ENCODE data around the gene DPP6.

DPP6 gene

DNA sequence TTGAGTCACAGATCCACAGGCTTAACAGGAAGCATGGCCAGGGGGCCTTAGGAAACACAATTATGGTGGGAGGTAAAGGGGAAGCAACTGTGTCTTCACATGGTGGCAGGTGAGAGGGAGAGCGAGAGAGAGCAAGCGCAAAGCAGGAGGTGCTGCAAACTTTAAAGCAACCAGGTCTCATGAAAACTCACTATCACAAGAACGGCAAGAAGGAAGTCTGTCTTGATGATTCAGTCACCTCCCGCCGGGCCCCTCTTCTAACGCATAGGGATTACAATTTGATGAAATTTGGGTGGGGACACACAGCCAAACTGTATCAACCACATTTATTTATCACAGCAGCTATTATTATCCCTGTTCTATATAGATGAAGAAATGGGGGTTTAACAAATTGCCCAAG lies 201.6 kb downstream of the DPP6 start:
- TF ChIP-seq, protein P1, sequence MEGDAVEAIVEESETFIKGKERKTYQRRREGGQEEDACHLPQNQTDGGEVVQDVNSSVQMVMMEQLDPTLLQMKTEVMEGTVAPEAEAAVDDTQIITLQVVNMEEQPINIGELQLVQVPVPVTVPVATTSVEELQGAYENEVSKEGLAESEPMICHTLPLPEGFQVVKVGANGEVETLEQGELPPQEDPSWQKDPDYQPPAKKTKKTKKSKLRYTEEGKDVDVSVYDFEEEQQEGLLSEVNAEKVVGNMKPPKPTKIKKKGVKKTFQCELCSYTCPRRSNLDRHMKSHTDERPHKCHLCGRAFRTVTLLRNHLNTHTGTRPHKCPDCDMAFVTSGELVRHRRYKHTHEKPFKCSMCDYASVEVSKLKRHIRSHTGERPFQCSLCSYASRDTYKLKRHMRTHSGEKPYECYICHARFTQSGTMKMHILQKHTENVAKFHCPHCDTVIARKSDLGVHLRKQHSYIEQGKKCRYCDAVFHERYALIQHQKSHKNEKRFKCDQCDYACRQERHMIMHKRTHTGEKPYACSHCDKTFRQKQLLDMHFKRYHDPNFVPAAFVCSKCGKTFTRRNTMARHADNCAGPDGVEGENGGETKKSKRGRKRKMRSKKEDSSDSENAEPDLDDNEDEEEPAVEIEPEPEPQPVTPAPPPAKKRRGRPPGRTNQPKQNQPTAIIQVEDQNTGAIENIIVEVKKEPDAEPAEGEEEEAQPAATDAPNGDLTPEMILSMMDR (IDR thresholded peaks at IDR 0.05; ENCODE audit: low read depth, low read length, missing control alignments): no peak

DNA sequence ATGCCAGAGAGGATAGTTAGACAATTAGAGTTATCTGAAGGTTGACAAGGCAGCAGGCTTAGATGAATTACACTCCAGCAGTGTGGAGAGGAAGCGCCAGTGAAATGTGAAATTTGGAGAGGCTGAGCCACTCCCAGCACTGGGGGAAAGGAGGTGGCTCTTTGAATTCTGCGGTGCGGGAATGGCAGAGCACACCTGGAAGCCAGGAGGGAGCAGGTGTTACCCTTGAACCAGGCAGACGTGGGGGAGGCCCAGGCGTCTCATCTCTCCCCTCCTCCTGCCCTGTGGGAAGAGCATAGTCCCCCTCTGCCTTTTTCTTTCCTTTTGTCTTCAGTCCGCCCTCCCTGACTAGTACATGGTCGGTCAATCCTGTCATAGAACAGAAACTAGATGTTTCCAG lies 203.1 kb downstream of the DPP6 start:
- H3K4me3 ChIP-seq (replicated peaks; ENCODE audit: low read depth, low read length): no peak overlapping the region
- TF ChIP-seq, protein P1 (IDR thresholded peaks at IDR 0.05; ENCODE audit: low read depth, low read length, missing control alignments): no peak
- no peak for DNase-seq (ENCODE audit: extremely low read depth, low read depth)

More for the DNA sequence above, 201.6 kb downstream of the DPP6 start:
- no peak for DNase-seq (ENCODE audit: extremely low read depth, low read depth)
- no peak overlapping the region for H3K4me3 ChIP-seq (replicated peaks; ENCODE audit: low read depth, low read length)

DNA sequence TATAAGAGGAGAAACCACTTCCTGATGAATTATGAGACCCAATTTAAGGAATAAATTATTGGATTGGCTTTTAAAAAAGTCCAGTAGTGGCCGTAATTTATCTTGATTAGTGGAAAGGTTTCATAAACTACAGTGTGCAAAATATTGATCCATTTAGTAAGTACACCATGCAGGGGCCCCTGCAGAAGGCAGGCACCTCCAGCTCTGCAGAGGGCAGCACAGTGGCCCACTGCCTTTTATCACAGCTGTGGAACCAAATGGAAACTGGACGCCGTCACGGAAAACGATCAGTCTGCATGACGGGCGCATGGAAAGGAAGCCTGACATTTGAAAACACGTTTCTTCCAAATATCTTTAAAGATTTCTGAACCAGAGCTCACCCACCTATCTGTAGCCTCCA lies 204.0 kb downstream of the DPP6 start:
- H3K4me3 ChIP-seq (replicated peaks; ENCODE audit: low read depth, low read length): no peak overlapping the region
- DNase-seq (ENCODE audit: extremely low read depth, low read depth): no peak

DNA sequence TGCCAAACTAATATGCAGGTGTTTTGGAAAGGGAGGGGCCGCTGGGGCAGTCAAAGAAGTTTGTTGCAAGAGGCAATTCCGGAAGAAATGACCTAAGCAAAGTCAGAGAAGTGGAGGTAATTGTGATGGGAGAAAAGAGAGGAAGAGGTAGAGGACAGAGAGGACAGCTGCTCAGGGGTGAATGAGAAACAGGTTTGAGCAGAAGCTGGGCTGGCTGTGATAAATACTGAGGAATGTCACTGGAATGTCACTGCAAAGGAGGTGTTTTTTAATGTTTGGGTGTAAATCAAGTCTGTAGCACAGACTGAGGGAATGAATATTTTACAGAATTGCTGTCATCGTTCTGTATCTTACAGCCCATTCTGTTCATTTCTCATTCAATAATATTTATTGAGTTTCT lies 207.2 kb downstream of the DPP6 start:
- H3K4me3 ChIP-seq (replicated peaks; ENCODE audit: low read depth, low read length): no peak overlapping the region
- DNase-seq (ENCODE audit: extremely low read depth, low read depth): no peak
- TF ChIP-seq, protein P1 (IDR thresholded peaks at IDR 0.05; ENCODE audit: low read depth, low read length, missing control alignments): no peak

More for the DNA sequence above, 204.0 kb downstream of the DPP6 start:
- TF ChIP-seq, protein P1 (IDR thresholded peaks at IDR 0.05; ENCODE audit: low read depth, low read length, missing control alignments): no peak

DNA sequence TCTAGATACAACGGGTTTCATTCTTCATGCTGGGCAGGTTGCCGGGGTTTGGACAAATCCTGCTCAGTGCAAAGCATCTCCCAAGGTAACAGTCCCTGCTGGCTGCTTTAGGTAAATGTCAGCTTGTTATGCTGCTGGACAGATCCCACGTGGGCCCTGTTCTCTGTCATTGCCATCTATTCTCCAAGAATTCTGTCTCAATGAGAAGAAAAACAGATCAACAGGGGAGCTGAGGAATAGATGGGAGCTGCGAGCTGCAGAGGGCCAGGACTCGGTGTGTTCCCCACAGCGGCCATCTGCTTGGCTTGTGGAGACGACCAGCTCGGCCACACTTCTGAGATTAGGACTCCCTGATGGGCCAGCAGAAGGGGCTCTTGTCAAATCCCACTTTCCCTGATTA lies 235.2 kb downstream of the DPP6 start:
- TF ChIP-seq, protein P1 (IDR thresholded peaks at IDR 0.05; ENCODE audit: low read depth, low read length, missing control alignments): no peak
- no peak for DNase-seq (ENCODE audit: extremely low read depth, low read depth)
- no peak overlapping the region for H3K4me3 ChIP-seq (replicated peaks; ENCODE audit: low read depth, low read length)

DNA sequence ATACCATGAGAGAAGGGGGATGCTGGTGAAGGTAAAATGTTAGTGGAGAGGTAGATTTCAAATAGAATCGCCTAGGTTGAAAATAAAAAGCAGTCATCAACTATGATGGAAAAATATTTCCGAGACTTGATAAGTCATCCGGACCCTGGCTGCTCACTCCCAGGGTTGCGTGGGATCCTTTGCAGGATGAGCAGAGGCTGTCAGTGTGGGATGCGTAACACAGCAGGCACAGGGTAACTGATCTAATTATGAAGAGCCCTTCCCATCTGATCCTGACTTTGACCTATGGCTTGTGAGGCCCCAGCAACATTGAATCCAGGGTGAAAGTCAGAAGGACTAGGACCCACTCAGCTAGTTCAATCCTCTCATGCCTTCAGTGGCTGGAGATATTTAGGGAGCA lies 236.9 kb downstream of the DPP6 start:
- TF ChIP-seq, protein P1 (IDR thresholded peaks at IDR 0.05; ENCODE audit: low read depth, low read length, missing control alignments): no peak
- no peak for DNase-seq (ENCODE audit: extremely low read depth, low read depth)
- no peak overlapping the region for H3K4me3 ChIP-seq (replicated peaks; ENCODE audit: low read depth, low read length)

DNA sequence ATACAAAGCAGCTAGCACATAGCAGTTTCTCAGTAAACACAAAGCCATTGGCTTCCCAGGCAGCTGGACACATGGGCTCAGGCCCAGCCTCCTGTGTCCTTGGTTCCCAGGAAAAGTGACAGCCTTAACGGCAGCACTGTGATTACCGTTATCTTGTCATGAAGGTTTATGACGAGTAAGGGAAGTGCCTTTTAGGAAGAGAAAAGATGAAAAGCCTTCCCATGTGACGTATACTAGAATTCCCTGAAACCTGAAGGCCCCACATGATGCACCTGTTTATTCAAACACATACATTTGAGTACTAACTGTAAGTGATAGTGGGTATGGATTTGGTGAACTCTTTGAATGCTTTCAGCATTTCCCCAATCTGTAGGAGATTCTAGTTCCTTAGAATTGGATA lies 244.2 kb downstream of the DPP6 start:
- TF ChIP-seq, protein P1 (IDR thresholded peaks at IDR 0.05; ENCODE audit: low read depth, low read length, missing control alignments): no peak
- DNase-seq (ENCODE audit: extremely low read depth, low read depth): no peak
- H3K4me3 ChIP-seq (replicated peaks; ENCODE audit: low read depth, low read length): no peak overlapping the region
